ENCODE results near the gene MORN5. TPM values are rescaled to one million over a fixed set of nuclear protein-coding genes. Genes with fewer than 3 reads are reported as not detected.

MORN5 gene
- total and polyA plus RNA-seq, 9 of the 15 experiments (the other 6 are each of a cell fraction or from before 2014, with no cell fraction given) = not detected

GRCh38 chr9:122180633-122181032 lies 20.9 kb downstream of the MORN5 start (continued):
- TF ChIP-seq ZNF140 (CRISPR knock-in tag; IDR thresholded peaks at IDR 0.05) = no peak
- no peak for TF ChIP-seq THAP7 (CRISPR knock-in tag; IDR thresholded peaks at IDR 0.05)
- TF ChIP-seq ZEB2 (IDR thresholded peaks at IDR 0.05) = no peak
- TF ChIP-seq E2F3 (CRISPR knock-in tag; IDR thresholded peaks at IDR 0.05) = no peak
- TF ChIP-seq UBTF (IDR thresholded peaks at IDR 0.05; ENCODE audit: borderline replicate concordance in 1 of 2, low read depth in 2 of 2, low read length in 2 of 2) = no peak
- peak; percentile 93 for TF ChIP-seq USF1 (CRISPR knock-in tag; IDR thresholded peaks at IDR 0.05)
- TF ChIP-seq RFX5 (IDR thresholded peaks at IDR 0.05; ENCODE audit: low read depth, low read length) = no peak
- no peak for TF ChIP-seq CBX5 (IDR thresholded peaks at IDR 0.05; ENCODE audit: borderline replicate concordance, low read depth)
- TF ChIP-seq JUND (IDR thresholded peaks at IDR 0.05; ENCODE audit: borderline replicate concordance, low read depth, low read length) = peak; percentile 88
- peak; percentile 78; the same call in 1 of the 3 replicates for TF ChIP-seq JUND (tag; IDR thresholded peaks at IDR 0.05; ENCODE audit: borderline replicate concordance, low read depth, low read length)
- no peak for TF ChIP-seq ZNF277 (CRISPR knock-in tag; IDR thresholded peaks at IDR 0.05; ENCODE audit: borderline replicate concordance)
- no peak for TF ChIP-seq GTF2E2 (tag; IDR thresholded peaks at IDR 0.05)
- no peak for TF ChIP-seq ZMIZ1 (IDR thresholded peaks at IDR 0.05; ENCODE audit: low read depth in 2 of 2, low read length in 2 of 2)
- TF ChIP-seq C11orf30 (IDR thresholded peaks at IDR 0.05; ENCODE audit: low read depth) = no peak
- TF ChIP-seq PCBP1 (IDR thresholded peaks at IDR 0.05; ENCODE audit: low read depth, low read length, poor library complexity, severe bottlenecking) = no peak
- peak; percentile 46; the same call in 1 of the 2 replicates for TF ChIP-seq SOX6 (IDR thresholded peaks at IDR 0.05)
- TF ChIP-seq ZHX1 (conservative IDR thresholded peaks at IDR 0.05; ENCODE audit: low read length) = no peak

Measured in K562 (cell line).